KG1 (cell line): ENCODE data around the gene MC1R.
"Not testable (repeated sequence)": the region's sequence is repeated elsewhere in the genome, so short reads cannot be mapped to it uniquely, and the experiment has no call there.

Experiments
- DNase-seq: peaks from one replicate; lab custom pipeline; 2025; lab: John Stamatoyannopoulos, UW

The MC1R gene

GRCh38 chr16:89918453-89919347 lies at the start of gene MC1R:
TSS of gene MC1R (plus strand) at chr16:89918862. CDS start at chr16:89919259, 397 bp downstream.
- no peak for DNase-seq

- no peak for DNase-seq
Observed at GRCh38 chr16:89869911-89870310, 48.8 kb upstream of the MC1R start.

GRCh38 chr16:89870440-89870839 lies 48.2 kb upstream of the MC1R start:
- DNase-seq = no peak

- DNase-seq = no peak
Observed at GRCh38 chr16:89871895-89872294, 46.8 kb upstream of the MC1R start.

- DNase-seq = peak; percentile 74
Observed at GRCh38 chr16:89873109-89873971, 45.3 kb upstream of the MC1R start, which contains the start of gene TCF25. TSS of gene TCF25 (plus strand) at chr16:89873592. CDS start at chr16:89873668, 76 bp downstream.

- peak; percentile 68 for DNase-seq
Observed at GRCh38 chr16:89873972-89874689, 44.5 kb upstream of the MC1R start.

GRCh38 chr16:89879123-89879522 lies 39.5 kb upstream of the MC1R start:
- not testable (repeated sequence) for DNase-seq

GRCh38 chr16:89880477-89881367 lies 37.9 kb upstream of the MC1R start:
- no peak for DNase-seq

GRCh38 chr16:89881368-89881730 lies 37.3 kb upstream of the MC1R start:
- no peak for DNase-seq

- DNase-seq = no peak
Observed at GRCh38 chr16:89883346-89884040, 35.2 kb upstream of the MC1R start.

GRCh38 chr16:89884041-89884421 lies 34.6 kb upstream of the MC1R start:
- no peak for DNase-seq

- DNase-seq = no peak
Observed at GRCh38 chr16:89887243-89887642, 31.4 kb upstream of the MC1R start.

- no peak for DNase-seq
Observed at GRCh38 chr16:89890200-89890599, 28.5 kb upstream of the MC1R start.

GRCh38 chr16:89890886-89891657 lies 27.6 kb upstream of the MC1R start:
- DNase-seq = no peak

GRCh38 chr16:89892055-89892630 lies 26.5 kb upstream of the MC1R start:
- DNase-seq = no peak

GRCh38 chr16:89892635-89893034 lies 26.0 kb upstream of the MC1R start:
- DNase-seq = no peak

GRCh38 chr16:89893642-89894548 lies 24.8 kb upstream of the MC1R start:
- no peak for DNase-seq
